SK-N-SH (cell line): ENCODE data around the gene GUCY1A1. TPM values are rescaled to one million over a fixed set of nuclear protein-coding genes. Genes with fewer than 3 reads are reported as not detected.

Experiments used
- CTCF ChIA-PET: fragments of 300-600, 350-600 bp; formaldehyde crosslinking; extraction: SDS; loops from one replicate; lab custom pipeline; 2021; lab: Yijun Ruan, JAX
- POLR2A ChIA-PET: fragments of 350-600 bp; sonication (Branson Sonifier 250); formaldehyde crosslinking; extraction: SDS; loops from one replicate; lab custom pipeline; 2020; ENCODE audit warnings: antibody characterized with exemption, inconsistent platforms; lab: Yijun Ruan, JAX
- DNase-seq: peaks from one replicate; pipeline ENCODE4 v3.0.0; 2012
- H2AFZ ChIP-seq: fragments of 200-600 bp; sonication (generic); 2 replicates; pipeline ENCODE4 v1.8.1; 2016; ENCODE audit warnings: antibody characterized with exemption, mild to moderate bottlenecking, low read depth
- H3F3A ChIP-seq: fragments of 200-600 bp; sonication (generic); replicated peaks from 2 replicates; pipeline ENCODE3; 2016; ENCODE audit warnings: antibody characterized with exemption, mild to moderate bottlenecking; ENCODE audit not compliant: insufficient read depth
- H3K27ac ChIP-seq, 2 experiments: fragments of 200-500 bp in 1 of 2; fragments of 200-600 bp in 1 of 2; sonication (Bioruptor generic) in 1 of 2; sonication (generic), shearing (Covaris generic) in 1 of 2; 2 replicates each; pipeline versions ENCODE4 v1.5.1 to v1.6.1; 2014 to 2016; ENCODE audit warnings: low read depth in 2 of 2, inconsistent platforms in 1 of 2, low read length in 1 of 2, mild to moderate bottlenecking in 1 of 2, mixed read lengths in 1 of 2
- H3K27me3 ChIP-seq: fragments of 200-600 bp; sonication (generic), shearing (Covaris generic); 2 replicates; pipeline ENCODE4 v1.6.1; 2016; ENCODE audit warnings: mixed run types; ENCODE audit not compliant: insufficient read depth
- H3K36me3 ChIP-seq, 2 experiments: fragments of 200-500 bp in 1 of 2; fragments of 200-600 bp in 1 of 2; sonication (Bioruptor generic) in 1 of 2; sonication (generic) in 1 of 2; replicated peaks in 1 of 2; 2 replicates each; pipeline versions ENCODE3 to v1.5.1; 2014 to 2016; ENCODE audit warnings: low read length in 1 of 2, mild to moderate bottlenecking in 1 of 2; ENCODE audit not compliant: insufficient read depth in 2 of 2, control insufficient read depth in 1 of 2
- H3K4me1 ChIP-seq, 2 experiments: fragments of 200-500 bp in 1 of 2; fragments of 200-600 bp in 1 of 2; sonication (Bioruptor generic) in 1 of 2; sonication (generic), shearing (Covaris generic) in 1 of 2; 2 replicates each; pipeline versions ENCODE4 v1.5.1 to v1.6.1; 2014 to 2016; ENCODE audit warnings: low read depth in 1 of 2, low read length in 1 of 2, mixed run types in 1 of 2; ENCODE audit not compliant: insufficient read depth in 2 of 2, control insufficient read depth in 1 of 2
- H3K4me2 ChIP-seq: fragments of 200-600 bp; sonication (generic), shearing (Covaris generic); 2 replicates; pipeline ENCODE4 v1.6.1; 2017; ENCODE audit warnings: mixed run types
- H3K4me3 ChIP-seq, 2 experiments: fragments of 200-500 bp in 1 of 2; fragments of 200-600 bp in 1 of 2; sonication (Bioruptor generic) in 1 of 2; sonication (generic), shearing (Covaris generic) in 1 of 2; 2 replicates each; pipeline versions ENCODE4 v1.5.1 to v1.8.1; 2014 to 2016; ENCODE audit warnings: low read depth in 2 of 2, inconsistent platforms in 1 of 2, low read length in 1 of 2, mild to moderate bottlenecking in 1 of 2, mixed read lengths in 1 of 2, moderate library complexity in 1 of 2
- H3K79me2 ChIP-seq: fragments of 200-600 bp; sonication (generic); 2 replicates; pipeline ENCODE4 v1.8.1; 2017; ENCODE audit warnings: mild to moderate bottlenecking; ENCODE audit not compliant: insufficient read depth
- H3K9ac ChIP-seq: fragments of 200-600 bp; sonication (generic); 2 replicates; pipeline ENCODE4 v1.6.1; 2017; ENCODE audit warnings: mixed run types
- H3K9me2 ChIP-seq: fragments of 200-600 bp; sonication (generic); 2 replicates; pipeline ENCODE4 v1.6.1; 2017; ENCODE audit warnings: mixed run types
- H3K9me3 ChIP-seq: fragments of 200-600 bp; sonication (generic); 2 replicates; pipeline ENCODE4 v1.6.1; 2017; ENCODE audit warnings: mixed run types, mild to moderate bottlenecking, moderate library complexity
- H4K20me1 ChIP-seq: fragments of 200-600 bp; sonication (generic); 2 replicates; pipeline ENCODE4 v1.6.1; 2017; ENCODE audit warnings: mild to moderate bottlenecking, mixed run types; ENCODE audit not compliant: insufficient read depth
- CHD2 ChIP-seq: fragments of 150-350 bp; IDR thresholded peaks from 2 replicates; pipeline ENCODE4 v1.6.1; 2018; ENCODE audit warnings: low read length; ENCODE audit not compliant: partially characterized antibody
- ELF1 ChIP-seq: IDR thresholded peaks from 2 replicates; pipeline ENCODE4 v1.4.0; 2012
- EZH2phosphoT487 ChIP-seq: fragments of 200-600 bp; sonication (generic); IDR thresholded peaks from 2 replicates; pipeline ENCODE4 v1.6.1; 2017; ENCODE audit warnings: low read depth, mixed run types, mild to moderate bottlenecking, antibody characterized with exemption, moderate library complexity, borderline replicate concordance
- FOSL2 ChIP-seq: IDR thresholded peaks from 2 replicates; pipeline ENCODE4 v1.4.0; 2012; ENCODE audit warnings: low read depth, mild to moderate bottlenecking, moderate library complexity, borderline replicate concordance
- GABPA ChIP-seq: IDR thresholded peaks from 2 replicates; pipeline ENCODE4 v1.4.0; 2012; ENCODE audit warnings: low read depth, mild to moderate bottlenecking
- GATA2 ChIP-seq: sonication (generic); formaldehyde crosslinking; IDR thresholded peaks from 2 replicates; pipeline ENCODE4 v1.5.0; 2020; ENCODE audit warnings: mild to moderate bottlenecking, missing genetic modification reagents
- MEF2A ChIP-seq: IDR thresholded peaks from 2 replicates; pipeline ENCODE4 v1.4.0; 2012; ENCODE audit warnings: low read depth, borderline replicate concordance
- MXI1 ChIP-seq: IDR thresholded peaks from 2 replicates; pipeline ENCODE4 v1.6.1; 2012; ENCODE audit warnings: mild to moderate bottlenecking, low read depth, low read length, improper control_type of control experiment
- NFIC ChIP-seq: IDR thresholded peaks from 2 replicates; pipeline ENCODE4 v1.4.0; 2012; ENCODE audit warnings: borderline replicate concordance
- POLR2AphosphoS5 ChIP-seq: IDR thresholded peaks from 2 replicates; pipeline ENCODE4 v1.6.1; 2012; ENCODE audit warnings: low read depth, low read length
- RAD21 ChIP-seq: IDR thresholded peaks from 2 replicates; pipeline ENCODE4 v1.6.1; 2012; ENCODE audit warnings: mild to moderate bottlenecking, low read length
- RFX5 ChIP-seq: IDR thresholded peaks from 2 replicates; pipeline ENCODE4 v1.6.1; 2012; ENCODE audit warnings: mild to moderate bottlenecking, improper control_type of control experiment, low read length
- SMC3 ChIP-seq: IDR thresholded peaks from 2 replicates; pipeline ENCODE4 v1.6.1; 2012; ENCODE audit warnings: low read depth, low read length, improper control_type of control experiment
- TAF1 ChIP-seq: IDR thresholded peaks from 2 replicates; pipeline ENCODE4 v1.6.1; 2012; ENCODE audit warnings: low read depth, mild to moderate bottlenecking, low read length, moderate library complexity, borderline replicate concordance
- TEAD4 ChIP-seq: IDR thresholded peaks from 2 replicates; pipeline ENCODE4 v1.4.0; 2012; ENCODE audit warnings: mild to moderate bottlenecking, borderline replicate concordance; ENCODE audit not compliant: insufficient read depth
- WGBS: methylation state at CpG from one replicate; pipeline ENCODE4 v1.1.6; 2017; ENCODE audit warnings: low lambda C conversion rate; 5-methylcytosine and 5-hydroxymethylcytosine counted together
- polyA plus RNA-seq, 3 experiments: library from polyadenylated mRNA; depleted of rRNA; stranded (reverse); fragments of >200 nt; gene quantifications; 2 replicates each; pipeline ENCODE4 v1.2.3, GENCODE V29; 2012
- TF ChIP-seq, protein P1 (sequence below): IDR thresholded peaks from 2 replicates; pipeline ENCODE4 v1.4.0; 2012; ENCODE audit warnings: low read depth
- TF ChIP-seq, protein P2 (sequence below): fragments of 150-350 bp; IDR thresholded peaks from 2 replicates; pipeline ENCODE4 v1.6.1; 2017; ENCODE audit warnings: antibody characterized with exemption, low read length, low read depth, borderline replicate concordance
- TF ChIP-seq, protein P3 (sequence below): IDR thresholded peaks from 2 replicates; pipeline ENCODE4 v1.4.0; 2012; ENCODE audit warnings: low read depth, borderline replicate concordance
- TF ChIP-seq, protein P4 (sequence below): fragments of 150-350 bp; IDR thresholded peaks from 2 replicates; pipeline ENCODE4 v1.6.1; 2016; ENCODE audit warnings: mild to moderate bottlenecking, low read depth, low read length

Gene GUCY1A1
- polyA plus RNA-seq, 1 of the 3 experiments (the other 2 are of a cell fraction), result 0.03 TPM

GRCh38 chr4:155708782-155709181, 42.1 kb downstream of the GUCY1A1 start:
- POLR2A ChIA-PET, result no interaction called here
- Histone ChIP-seq H3K4me1 (no peaks in the 10 kb centered on the region; a peak in 1 of 4 replicates), H3K9ac (no peak overlapping the region), H3K27ac (no peak overlapping the region), H3K4me2 (no peak overlapping the region), H3K79me2 (no peaks in the 10 kb centered on the region), H3K9me2 (no peaks in the 10 kb centered on the region), H3K9me3 (no peaks in the 10 kb centered on the region), H3K27me3 (no peaks in the 10 kb centered on the region), H2AFZ (no peak overlapping the region), H3K36me3 (no peaks in the 10 kb centered on the region), H4K20me1 (no peaks in the 10 kb centered on the region), H3F3A (no peaks in the 10 kb centered on the region), H3K4me3 (no peak overlapping the region)
- CTCF ChIA-PET, result no interaction called here
- TF ChIP-seq MEF2A (no peak), CHD2 (no peak), SMC3 (no peak), FOSL2 (no peak), GATA2 (CRISPR knock-in tag) (no peak), POLR2AphosphoS5 (no peak), EZH2phosphoT487 (no peak), NFIC (no peak), TAF1 (no peak), ELF1 (no peak)
- TF ChIP-seq, protein P1, sequence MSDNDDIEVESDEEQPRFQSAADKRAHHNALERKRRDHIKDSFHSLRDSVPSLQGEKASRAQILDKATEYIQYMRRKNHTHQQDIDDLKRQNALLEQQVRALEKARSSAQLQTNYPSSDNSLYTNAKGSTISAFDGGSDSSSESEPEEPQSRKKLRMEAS, result no peak
- TF ChIP-seq, protein P2, sequence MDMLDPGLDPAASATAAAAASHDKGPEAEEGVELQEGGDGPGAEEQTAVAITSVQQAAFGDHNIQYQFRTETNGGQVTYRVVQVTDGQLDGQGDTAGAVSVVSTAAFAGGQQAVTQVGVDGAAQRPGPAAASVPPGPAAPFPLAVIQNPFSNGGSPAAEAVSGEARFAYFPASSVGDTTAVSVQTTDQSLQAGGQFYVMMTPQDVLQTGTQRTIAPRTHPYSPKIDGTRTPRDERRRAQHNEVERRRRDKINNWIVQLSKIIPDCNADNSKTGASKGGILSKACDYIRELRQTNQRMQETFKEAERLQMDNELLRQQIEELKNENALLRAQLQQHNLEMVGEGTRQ, result no peak
- TF ChIP-seq, protein P3, sequence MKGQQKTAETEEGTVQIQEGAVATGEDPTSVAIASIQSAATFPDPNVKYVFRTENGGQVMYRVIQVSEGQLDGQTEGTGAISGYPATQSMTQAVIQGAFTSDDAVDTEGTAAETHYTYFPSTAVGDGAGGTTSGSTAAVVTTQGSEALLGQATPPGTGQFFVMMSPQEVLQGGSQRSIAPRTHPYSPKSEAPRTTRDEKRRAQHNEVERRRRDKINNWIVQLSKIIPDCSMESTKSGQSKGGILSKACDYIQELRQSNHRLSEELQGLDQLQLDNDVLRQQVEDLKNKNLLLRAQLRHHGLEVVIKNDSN, result no peak
- DNase-seq, result no peak
- 39% methylated on average over 1 of the region's 1 CpG for WGBS

DNA sequence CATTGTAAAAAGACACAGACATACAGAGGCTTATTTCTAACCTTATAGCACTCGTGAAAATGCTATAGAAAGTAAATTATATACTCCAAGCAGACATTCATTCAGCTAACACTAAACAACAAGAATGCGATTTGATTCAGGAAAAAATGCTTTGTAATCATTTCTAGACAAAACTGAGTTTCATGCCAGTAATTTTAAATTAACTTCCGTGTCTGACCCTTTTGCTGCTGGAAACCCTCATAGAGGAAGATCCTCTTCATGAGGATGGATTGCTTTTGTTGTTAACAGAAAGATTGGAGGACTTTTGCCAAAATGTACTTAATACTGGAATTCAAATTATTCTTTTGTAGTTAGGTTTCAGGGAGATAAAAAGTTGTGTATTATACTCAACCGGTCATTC, 43.3 kb downstream of the GUCY1A1 start:
- Histone ChIP-seq H3K4me3 (no peak overlapping the region), H3K9me2 (no peaks in the 10 kb centered on the region), H3K9ac (no peak overlapping the region), H3K79me2 (no peaks in the 10 kb centered on the region), H3K27me3 (no peaks in the 10 kb centered on the region), H2AFZ (no peak overlapping the region), H3K4me2 (no peak overlapping the region), H3K36me3 (no peaks in the 10 kb centered on the region), H3F3A (no peaks in the 10 kb centered on the region)
- WGBS, result 61% methylated on average over 4 of the region's 4 CpGs
- POLR2A ChIA-PET, result no interaction called here
- TF ChIP-seq RAD21 (no peak), MXI1 (no peak), FOSL2 (no peak), MEF2A (no peak), POLR2AphosphoS5 (no peak), GABPA (no peak), RFX5 (no peak), TEAD4 (no peak), SMC3 (no peak)
- TF ChIP-seq, protein P3, result no peak
- TF ChIP-seq, protein P4, sequence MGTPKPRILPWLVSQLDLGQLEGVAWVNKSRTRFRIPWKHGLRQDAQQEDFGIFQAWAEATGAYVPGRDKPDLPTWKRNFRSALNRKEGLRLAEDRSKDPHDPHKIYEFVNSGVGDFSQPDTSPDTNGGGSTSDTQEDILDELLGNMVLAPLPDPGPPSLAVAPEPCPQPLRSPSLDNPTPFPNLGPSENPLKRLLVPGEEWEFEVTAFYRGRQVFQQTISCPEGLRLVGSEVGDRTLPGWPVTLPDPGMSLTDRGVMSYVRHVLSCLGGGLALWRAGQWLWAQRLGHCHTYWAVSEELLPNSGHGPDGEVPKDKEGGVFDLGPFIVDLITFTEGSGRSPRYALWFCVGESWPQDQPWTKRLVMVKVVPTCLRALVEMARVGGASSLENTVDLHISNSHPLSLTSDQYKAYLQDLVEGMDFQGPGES, result no peak
- TF ChIP-seq, protein P2, result no peak
- TF ChIP-seq, all 33 proteins: peak for 0
- DNase-seq, result no peak
- CTCF ChIA-PET, result no interaction called here
- H3K4me1 ChIP-seq, result no peaks in the 10 kb centered on the region; a peak in 1 of 4 replicates
- H3K9me3 ChIP-seq, result no peaks in the 10 kb centered on the region
- no peak overlapping the region for H3K27ac ChIP-seq
- no peaks in the 10 kb centered on the region for H4K20me1 ChIP-seq
